HG02759 (cell line): ENCODE measurements around the gene SLC16A4.
"Not testable (repeated sequence)": the region's sequence is repeated elsewhere in the genome, so short reads cannot be mapped to it uniquely, and the experiment has no call there.

Experiments used
- ATAC-seq: cut with Tn5 transposase; IDR thresholded peaks from one replicate; pipeline ENCODE4 v1.9.1; 2021; ENCODE audit warnings: mild to moderate bottlenecking, moderate library complexity; ENCODE audit not compliant: unreplicated experiment

Gene SLC16A4

GRCh38 chr1:110409316-110409715 lies 18.5 kb upstream of the SLC16A4 start:
- ATAC-seq = no peak

- ATAC-seq = no peak
These were observed 17.7 kb upstream of the SLC16A4 start for GRCh38 chr1:110408488-110408887.

GRCh38 chr1:110407260-110408210 lies 16.7 kb upstream of the SLC16A4 start, which contains the start of gene LAMTOR5:
Gene LAMTOR5 (minus strand): TSS chr1:110407694. CDS start chr1:110407620, 74 bp downstream.
- peak; percentile 93 for ATAC-seq

GRCh38 chr1:110406407-110406806 lies 15.6 kb upstream of the SLC16A4 start:
- not testable (repeated sequence) for ATAC-seq

GRCh38 chr1:110404401-110404800 lies 13.6 kb upstream of the SLC16A4 start:
- ATAC-seq = no peak

GRCh38 chr1:110403805-110404204 lies 13.0 kb upstream of the SLC16A4 start:
- ATAC-seq = no peak

GRCh38 chr1:110396259-110396958 lies 5.6 kb upstream of the SLC16A4 start:
- ATAC-seq = not testable (repeated sequence)

GRCh38 chr1:110394493-110394820 lies 3.6 kb upstream of the SLC16A4 start:
- ATAC-seq = no peak

- ATAC-seq = no peak
These were observed 3.1 kb upstream of the SLC16A4 start for GRCh38 chr1:110393691-110394492.

- no peak for ATAC-seq
These were observed 2.5 kb upstream of the SLC16A4 start for GRCh38 chr1:110393286-110393685.

- ATAC-seq = no peak
These were observed 730 bp downstream of the SLC16A4 start for GRCh38 chr1:110390096-110390495.

- no peak for ATAC-seq
These were observed 3.6 kb downstream of the SLC16A4 start for GRCh38 chr1:110387048-110387754.

- no peak for ATAC-seq
These were observed 5.5 kb downstream of the SLC16A4 start for GRCh38 chr1:110385369-110385768.

- ATAC-seq = peak; percentile 72
These were observed 6.1 kb downstream of the SLC16A4 start for GRCh38 chr1:110384581-110385321.

GRCh38 chr1:110383251-110383990 lies 7.4 kb downstream of the SLC16A4 start:
- ATAC-seq = no peak

GRCh38 chr1:110380672-110381283 lies 10.0 kb downstream of the SLC16A4 start:
- no peak for ATAC-seq

- ATAC-seq = no peak
These were observed 15.3 kb downstream of the SLC16A4 start for GRCh38 chr1:110375490-110375889.

- ATAC-seq = no peak
These were observed 20.0 kb downstream of the SLC16A4 start for GRCh38 chr1:110370827-110371226.

- ATAC-seq = no peak
These were observed 26.6 kb downstream of the SLC16A4 start for GRCh38 chr1:110364221-110364620.
